Neural crest cell (in vitro differentiated cells): ENCODE measurements around the gene PRKN. TPM values are rescaled to one million over a fixed set of nuclear protein-coding genes. Genes with fewer than 3 reads are reported as not detected.

Experiments used
- DNase-seq: peaks from one replicate; pipeline ENCODE4 v3.0.0; 2021; ENCODE audit warnings: low read depth, mixed read lengths, low spot score
- H3K27ac Mint-ChIP-seq: one replicate; pipeline ENCODE4 v1.8.0; 2021; ENCODE audit warnings: mild to moderate bottlenecking, mixed read lengths; ENCODE audit not compliant: unreplicated experiment
- H3K27me3 Mint-ChIP-seq: 2 replicates; pipeline ENCODE4 v1.8.0; 2021; ENCODE audit warnings: low read depth, mild to moderate bottlenecking, mixed read lengths
- H3K36me3 Mint-ChIP-seq: 2 replicates; pipeline ENCODE4 v1.8.0; 2021; ENCODE audit warnings: low read depth, mild to moderate bottlenecking, mixed read lengths
- H3K4me1 Mint-ChIP-seq: 2 replicates; pipeline ENCODE4 v1.8.0; 2021; ENCODE audit warnings: mixed read lengths
- H3K4me3 Mint-ChIP-seq: one replicate; pipeline ENCODE4 v1.8.0; 2021; ENCODE audit warnings: mild to moderate bottlenecking, mixed read lengths
- H3K9me3 Mint-ChIP-seq: 2 replicates; pipeline ENCODE4 v1.8.0; 2021; ENCODE audit warnings: mixed read lengths
- CTCF ChIP-seq: fragments of 200-600 bp; sonication (generic); conservative IDR thresholded peaks from 2 replicates; pipeline ENCODE4 v1.5.0; 2021; ENCODE audit warnings: antibody characterized with exemption, mild to moderate bottlenecking
- total RNA-seq: library from RNA; stranded (reverse); gene quantifications from 2 replicates; pipeline ENCODE4 v1.2.1, GENCODE V29; 2021

Gene PRKN
- total RNA-seq, 1 donor from 2014 or later = 3.2 TPM

GRCh38 chr6:162722633-162723032 is 4.9 kb downstream of the PRKN start:
- no peak overlapping the region for H3K27ac Mint-ChIP-seq
- H3K4me3 Mint-ChIP-seq = no peak overlapping the region
- peaks cover 19% of the 10 kb centered on the region for H3K4me1 Mint-ChIP-seq
- no peak for TF ChIP-seq CTCF
- H3K27me3 Mint-ChIP-seq = peaks cover 6% of the 10 kb centered on the region
- H3K9me3 Mint-ChIP-seq = peaks cover 2% of the 10 kb centered on the region
- H3K36me3 Mint-ChIP-seq = no peaks in the 10 kb centered on the region
- DNase-seq = no peak

GRCh38 chr6:162722226-162722625 is 5.3 kb downstream of the PRKN start:
- Mint-ChIP-seq H3K27ac (no peak overlapping the region), H3K4me1 (peaks cover 19% of the 10 kb centered on the region), H3K36me3 (no peaks in the 10 kb centered on the region), H3K9me3 (peaks cover 2% of the 10 kb centered on the region), H3K27me3 (peaks cover 6% of the 10 kb centered on the region), H3K4me3 (no peak overlapping the region)
- no peak for DNase-seq
- no peak for TF ChIP-seq CTCF

- H3K4me1 Mint-ChIP-seq = peaks cover 11% of the 10 kb centered on the region
- TF ChIP-seq CTCF = no peak
- H3K4me3 Mint-ChIP-seq = no peak overlapping the region
- DNase-seq = no peak
- H3K27me3 Mint-ChIP-seq = peaks cover 4% of the 10 kb centered on the region
- H3K27ac Mint-ChIP-seq = no peak overlapping the region
- peaks cover 2% of the 10 kb centered on the region for H3K36me3 Mint-ChIP-seq
- H3K9me3 Mint-ChIP-seq = peaks cover 4% of the 10 kb centered on the region
These were observed 6.2 kb downstream of the PRKN start for GRCh38 chr6:162721404-162721687.

GRCh38 chr6:162719528-162719927 is 8.0 kb downstream of the PRKN start:
- Mint-ChIP-seq H3K4me1 (peaks cover 8% of the 10 kb centered on the region), H3K36me3 (peaks cover 2% of the 10 kb centered on the region), H3K9me3 (peaks cover 4% of the 10 kb centered on the region), H3K27ac (no peak overlapping the region), H3K4me3 (no peak overlapping the region), H3K27me3 (no peaks in the 10 kb centered on the region)
- TF ChIP-seq CTCF = no peak
- no peak for DNase-seq

- TF ChIP-seq CTCF = no peak
- no peak overlapping the region for H3K4me3 Mint-ChIP-seq
- no peak overlapping the region for H3K27ac Mint-ChIP-seq
These were observed 12.0 kb downstream of the PRKN start for GRCh38 chr6:162715601-162716000.

More at GRCh38 chr6:162715601-162716000, 12.0 kb downstream of the PRKN start:
- DNase-seq = no peak
- Mint-ChIP-seq H3K4me1 (peaks cover 11% of the 10 kb centered on the region), H3K9me3 (peaks cover 4% of the 10 kb centered on the region), H3K27me3 (no peaks in the 10 kb centered on the region), H3K36me3 (peaks cover 2% of the 10 kb centered on the region)
